Iris pigment epithelial cell (primary cell): ENCODE data around the gene EXOC4.
"Not testable (repeated sequence)": the region's sequence is repeated elsewhere in the genome, so short reads cannot be mapped to it uniquely, and the experiment has no call there.

Experiments used
- DNase-seq: peaks from one replicate; pipeline ENCODE4 v3.0.0-alpha.2; 2011; ENCODE audit warnings: low read depth

The EXOC4 gene

DNA sequence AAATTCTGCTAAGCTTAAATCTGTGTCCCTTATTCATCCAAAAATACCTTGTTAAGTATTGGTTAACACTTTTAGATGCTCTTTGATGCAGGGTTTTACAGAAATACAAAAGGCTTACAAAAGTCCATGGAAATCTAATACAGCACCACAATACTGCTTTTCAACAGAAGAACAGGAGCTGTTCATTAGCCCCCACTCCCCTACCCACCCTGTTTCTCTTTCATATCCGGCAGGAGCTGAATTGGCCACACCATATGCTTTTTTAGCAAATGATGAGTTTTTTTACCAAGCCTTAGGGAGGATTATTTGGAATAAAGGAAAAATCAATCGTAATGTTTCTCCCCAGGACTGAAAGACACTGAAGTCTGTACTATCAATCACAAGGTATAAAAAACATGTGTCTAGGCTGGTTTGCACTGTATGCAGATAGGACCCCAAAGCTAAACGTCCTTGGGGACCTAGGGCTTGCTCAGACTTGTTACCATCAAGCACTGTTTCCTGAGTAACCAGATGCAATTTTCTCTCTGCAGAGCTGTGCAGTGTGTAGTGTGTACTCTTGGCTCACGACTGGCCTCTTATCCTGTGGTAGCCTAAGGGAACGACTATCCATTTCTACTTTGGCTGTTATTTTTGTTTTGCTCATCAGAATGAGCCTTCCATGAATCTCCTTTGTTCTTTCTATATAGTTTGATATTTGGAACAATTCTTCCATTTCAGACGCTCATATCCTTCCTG, 731.0 kb downstream of the EXOC4 start:
- DNase-seq, result peak; percentile 16

DNA sequence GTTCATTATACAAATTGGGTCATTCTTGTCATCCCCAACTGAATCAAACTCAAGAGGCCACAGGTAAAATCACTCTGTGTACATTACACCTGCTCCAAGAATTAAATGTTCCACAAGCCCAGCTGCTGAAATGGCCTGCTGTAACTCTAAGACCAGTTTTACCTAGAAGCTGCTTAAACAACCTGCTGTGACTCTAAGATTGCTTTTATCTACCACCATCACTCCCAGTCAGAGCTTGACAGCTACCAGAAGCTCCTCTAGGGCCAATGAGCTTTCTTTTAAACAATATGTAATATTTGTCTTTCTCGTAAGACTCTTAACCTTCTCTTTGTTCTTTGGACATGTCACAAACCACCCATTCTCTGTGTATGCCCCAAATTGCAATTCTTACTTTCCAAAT, 732.4 kb downstream of the EXOC4 start:
- DNase-seq, result no peak

DNA sequence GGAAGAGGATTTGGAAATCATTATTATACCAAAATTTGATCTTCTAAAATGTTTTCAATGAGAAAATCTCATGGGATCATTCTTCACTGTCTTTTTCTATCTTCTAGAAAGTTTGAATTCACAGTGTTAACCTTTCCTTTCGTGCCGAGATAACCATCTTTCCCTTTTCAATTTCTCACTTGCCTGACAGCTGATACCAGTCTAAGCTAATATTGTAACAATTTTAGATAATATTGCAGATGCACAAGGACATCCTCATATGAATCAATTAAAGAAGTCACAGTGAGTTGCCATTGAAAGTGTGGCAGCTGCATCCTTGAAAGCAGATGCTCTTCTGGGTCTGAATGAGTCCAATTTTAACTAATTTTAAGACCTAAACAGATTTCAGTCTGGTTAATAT, 734.7 kb downstream of the EXOC4 start:
- no peak for DNase-seq

GRCh38 chr7:133993547-133993946, 740.7 kb downstream of the EXOC4 start:
- no peak for DNase-seq

DNA sequence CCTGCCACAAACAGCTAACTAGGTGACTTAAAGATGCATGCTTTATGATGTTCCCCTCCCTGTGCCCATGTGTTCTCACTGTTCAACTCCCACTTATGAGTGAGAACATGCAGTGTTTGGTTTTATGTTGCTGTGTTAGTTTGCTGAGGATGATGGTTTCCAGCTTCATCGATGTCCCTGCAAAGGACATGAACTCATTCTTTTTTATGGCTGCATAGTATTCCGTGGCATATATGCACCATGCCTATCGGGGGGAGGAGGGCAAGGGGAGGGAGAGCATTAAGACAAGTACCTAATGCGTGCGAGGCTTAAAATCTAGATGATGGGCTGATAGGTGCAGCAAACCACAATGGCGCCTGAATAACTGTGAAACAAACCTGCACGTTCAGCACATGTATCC, 741.2 kb downstream of the EXOC4 start:
- DNase-seq, result not testable (repeated sequence)

- DNase-seq, result no peak
Observed at GRCh38 chr7:133997463-133997862, 744.6 kb downstream of the EXOC4 start.

GRCh38 chr7:133999178-133999577, 746.3 kb downstream of the EXOC4 start:
- no peak for DNase-seq

GRCh38 chr7:134004829-134005505, 752.1 kb downstream of the EXOC4 start:
- DNase-seq, result no peak

- DNase-seq, result no peak
Observed at GRCh38 chr7:134009314-134010110, 756.6 kb downstream of the EXOC4 start.

DNA sequence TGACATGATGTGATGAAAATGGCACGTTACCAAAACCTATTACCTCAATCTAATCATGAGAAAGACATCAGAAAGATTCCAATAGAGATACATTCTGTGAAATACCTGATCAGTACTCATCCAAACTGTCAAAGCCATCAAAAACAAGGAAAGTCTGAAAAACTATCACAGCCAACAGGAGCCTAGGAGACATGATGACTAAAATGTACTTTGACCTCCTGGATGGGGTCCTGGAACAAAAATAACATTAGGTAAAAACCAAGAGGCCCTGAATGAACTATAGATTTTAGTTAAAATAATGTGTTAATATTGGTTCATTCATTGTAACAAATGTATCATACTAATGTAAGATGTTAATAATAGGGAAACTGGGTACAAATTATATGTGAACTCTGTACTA, 760.4 kb downstream of the EXOC4 start:
- no peak for DNase-seq

- peak; percentile 31 for DNase-seq
Observed at GRCh38 chr7:134014935-134015334, 762.1 kb downstream of the EXOC4 start.

- DNase-seq, result peak; percentile 15
Observed at GRCh38 chr7:134016223-134016941, 763.5 kb downstream of the EXOC4 start.

DNA sequence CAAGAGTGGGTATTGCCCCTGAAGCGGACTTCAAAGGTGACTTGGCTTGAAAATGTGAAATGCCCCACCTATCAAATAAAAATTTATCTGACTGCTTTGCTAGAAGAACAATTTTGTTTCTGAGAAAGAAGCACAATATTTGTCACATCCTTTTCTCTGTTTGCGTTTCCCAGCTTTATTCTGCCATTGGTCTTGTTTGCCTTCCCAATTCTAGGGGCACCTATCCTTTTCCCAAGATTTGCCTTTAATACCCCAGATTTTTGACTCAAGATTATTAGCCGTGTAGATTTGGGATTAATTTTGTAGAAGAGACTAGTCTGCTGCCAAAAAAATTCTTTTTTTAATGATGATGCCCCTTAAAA, 764.0 kb downstream of the EXOC4 start:
- DNase-seq, result no peak

DNA sequence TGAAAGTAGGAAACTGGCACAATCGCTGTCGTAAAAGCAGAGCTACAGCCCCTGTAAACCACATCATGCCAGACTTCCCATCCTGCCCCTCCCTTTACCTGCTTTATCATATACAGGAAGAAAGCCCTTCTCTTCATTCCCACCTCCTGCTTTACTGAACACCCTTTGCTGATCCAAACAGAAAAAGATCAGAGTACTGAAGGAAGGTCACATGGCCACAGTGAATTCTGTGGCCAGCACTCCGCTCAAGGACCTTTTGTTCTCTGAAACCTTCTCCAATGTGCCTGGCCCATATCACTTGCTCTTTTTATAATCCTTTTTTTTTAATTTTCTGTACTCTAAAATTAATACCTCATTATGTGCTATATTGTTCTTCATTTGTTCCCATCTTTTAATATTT, 765.4 kb downstream of the EXOC4 start:
- no peak for DNase-seq

DNA sequence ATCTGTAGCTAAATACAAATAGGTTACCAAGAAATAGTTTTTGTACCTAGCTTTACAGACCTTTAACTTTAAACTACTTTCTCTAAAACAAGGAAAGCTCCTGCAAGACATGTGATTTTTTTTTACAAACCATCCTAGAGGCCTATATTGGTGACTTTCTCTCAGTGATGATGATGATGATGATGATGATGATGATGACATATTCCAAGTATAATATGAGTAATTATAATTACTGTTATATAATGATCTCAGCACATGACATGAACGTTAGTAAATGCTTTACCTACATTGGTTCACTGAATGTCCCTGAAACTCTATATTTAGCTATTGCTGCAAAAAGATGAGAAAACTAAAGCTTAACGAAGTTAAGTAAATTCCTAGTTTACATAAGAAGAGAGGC, 766.4 kb downstream of the EXOC4 start:
- DNase-seq, result no peak

DNA sequence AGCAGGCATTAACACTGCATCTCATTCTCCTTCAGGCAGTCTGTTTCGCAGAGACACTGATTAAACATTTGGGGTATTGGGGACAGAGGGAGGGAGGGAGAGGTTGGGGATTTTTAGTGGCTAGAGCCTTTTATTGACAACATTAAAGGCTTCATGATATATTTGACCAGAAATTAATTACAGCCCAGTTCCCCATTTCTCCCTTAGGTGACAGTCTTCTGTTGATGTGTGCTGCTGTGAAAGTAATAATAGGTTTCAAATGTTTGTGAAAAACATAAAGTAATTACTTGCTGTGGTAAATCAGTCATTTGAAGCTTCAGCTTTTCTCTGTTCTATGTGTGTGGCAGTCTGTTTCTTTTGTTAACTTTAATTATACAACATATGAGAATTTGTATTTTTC, 769.0 kb downstream of the EXOC4 start:
- no peak for DNase-seq

DNA sequence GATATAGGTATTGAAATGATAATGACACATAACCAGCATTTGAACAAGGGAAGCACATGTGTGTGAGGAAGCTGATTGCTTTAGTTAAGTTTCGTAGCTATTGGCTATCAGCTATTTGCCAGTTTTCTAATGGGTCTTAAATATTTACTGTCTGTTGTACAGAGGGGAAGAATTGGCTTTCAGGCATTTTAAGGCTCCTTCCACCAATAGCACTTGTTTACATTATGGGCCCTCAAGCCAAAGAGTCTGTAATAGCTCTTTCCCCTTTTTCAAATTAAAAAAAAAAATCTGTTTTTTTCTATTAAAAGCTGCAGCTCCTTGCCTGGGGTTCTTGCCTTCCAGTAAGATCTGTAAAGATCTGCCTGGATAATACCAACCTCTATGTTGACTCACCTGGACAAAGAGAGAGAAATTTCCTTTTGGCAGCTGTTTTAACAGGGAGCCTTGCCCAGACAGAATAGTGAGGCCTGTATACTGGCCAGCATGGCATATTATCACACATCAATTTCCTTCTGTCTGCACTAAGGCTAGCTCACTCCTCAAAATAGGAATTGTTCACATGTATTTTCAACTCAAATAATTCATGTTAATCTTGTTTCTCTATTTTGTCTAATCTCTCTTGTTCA, 769.5 kb downstream of the EXOC4 start:
- no peak for DNase-seq

DNA sequence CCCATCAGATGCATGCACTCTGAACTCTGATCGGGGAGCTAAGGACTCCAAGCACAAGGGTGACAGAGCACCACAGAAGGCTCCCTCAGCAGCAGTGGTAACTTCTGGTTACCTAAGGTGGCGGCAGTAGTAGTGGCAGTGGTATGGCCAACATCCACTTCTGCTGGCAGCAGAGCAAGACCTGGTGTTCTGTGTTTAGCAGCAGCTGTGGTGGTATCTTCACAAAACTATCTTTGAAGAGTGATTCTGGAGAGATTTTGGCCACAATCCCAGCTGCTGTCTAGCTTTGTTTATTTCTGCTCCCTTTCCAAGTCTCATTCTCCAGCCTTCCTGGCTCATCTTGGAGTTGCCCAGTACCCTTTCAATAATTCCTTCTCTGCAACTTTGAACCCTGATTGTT, 771.9 kb downstream of the EXOC4 start:
- DNase-seq, result peak; percentile 4

- no peak for DNase-seq
Observed at GRCh38 chr7:134028853-134029252, 776.0 kb downstream of the EXOC4 start.

DNA sequence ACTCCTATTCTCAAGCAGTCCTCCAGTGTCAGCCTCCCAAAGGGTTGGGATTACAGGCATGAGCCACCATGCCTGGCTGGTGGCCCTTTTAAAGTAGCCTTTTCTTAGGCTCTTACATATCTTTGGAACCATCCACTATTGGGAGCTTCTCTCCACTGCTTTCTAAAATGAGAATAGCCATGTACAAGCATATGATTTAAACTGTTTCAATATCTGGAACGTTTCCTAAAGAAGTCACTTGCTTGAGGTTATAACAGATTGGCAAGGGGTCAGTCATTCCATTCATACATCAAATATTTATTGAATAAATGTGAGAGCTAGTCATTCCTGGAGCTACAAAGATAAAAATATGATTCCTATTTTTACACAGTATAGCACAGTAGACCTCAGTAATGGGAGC, 776.9 kb downstream of the EXOC4 start:
- peak; percentile 38 for DNase-seq

DNA sequence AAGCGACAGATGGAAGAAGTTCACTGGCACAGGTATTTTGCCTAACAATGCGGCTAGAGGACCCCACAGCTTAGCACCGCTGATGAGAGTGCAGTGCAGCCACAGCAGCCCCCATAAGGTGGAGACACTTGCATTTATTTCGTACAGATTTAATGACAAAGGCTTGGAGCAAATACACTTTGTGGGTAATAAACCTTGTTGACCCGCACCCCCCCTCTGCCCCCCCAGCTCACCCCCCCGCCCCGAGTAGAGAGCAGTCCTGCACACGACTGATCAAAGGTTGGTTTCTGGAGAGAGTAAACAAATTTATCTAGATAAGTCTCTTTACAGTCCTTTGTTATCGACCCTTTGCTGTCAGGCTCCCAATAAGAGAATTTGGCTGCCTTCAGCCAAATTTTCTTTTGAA, 777.6 kb downstream of the EXOC4 start:
- no peak for DNase-seq
